ENCODE results near the gene ZSWIM8.

DNA sequence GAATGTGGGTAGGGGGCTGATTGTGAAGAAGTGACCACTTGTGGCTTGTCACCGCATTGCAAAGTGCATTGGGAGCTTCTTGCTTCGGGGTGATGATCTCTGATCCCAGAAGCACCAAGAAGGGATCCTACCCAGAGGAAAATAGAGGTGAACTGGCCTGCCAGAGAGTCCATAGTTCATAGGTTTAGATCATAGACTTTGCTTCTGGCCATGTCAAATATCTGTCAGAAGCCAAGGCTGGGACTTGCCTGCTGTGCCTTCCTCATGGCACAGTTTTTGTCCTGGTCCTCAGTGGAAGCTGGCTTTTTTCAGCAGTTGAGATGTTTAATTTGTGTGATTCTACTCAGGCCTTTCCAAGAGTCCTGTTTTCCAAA, 1.1 kb downstream of the ZSWIM8 start:
- TF ChIP-seq, protein P1, sequence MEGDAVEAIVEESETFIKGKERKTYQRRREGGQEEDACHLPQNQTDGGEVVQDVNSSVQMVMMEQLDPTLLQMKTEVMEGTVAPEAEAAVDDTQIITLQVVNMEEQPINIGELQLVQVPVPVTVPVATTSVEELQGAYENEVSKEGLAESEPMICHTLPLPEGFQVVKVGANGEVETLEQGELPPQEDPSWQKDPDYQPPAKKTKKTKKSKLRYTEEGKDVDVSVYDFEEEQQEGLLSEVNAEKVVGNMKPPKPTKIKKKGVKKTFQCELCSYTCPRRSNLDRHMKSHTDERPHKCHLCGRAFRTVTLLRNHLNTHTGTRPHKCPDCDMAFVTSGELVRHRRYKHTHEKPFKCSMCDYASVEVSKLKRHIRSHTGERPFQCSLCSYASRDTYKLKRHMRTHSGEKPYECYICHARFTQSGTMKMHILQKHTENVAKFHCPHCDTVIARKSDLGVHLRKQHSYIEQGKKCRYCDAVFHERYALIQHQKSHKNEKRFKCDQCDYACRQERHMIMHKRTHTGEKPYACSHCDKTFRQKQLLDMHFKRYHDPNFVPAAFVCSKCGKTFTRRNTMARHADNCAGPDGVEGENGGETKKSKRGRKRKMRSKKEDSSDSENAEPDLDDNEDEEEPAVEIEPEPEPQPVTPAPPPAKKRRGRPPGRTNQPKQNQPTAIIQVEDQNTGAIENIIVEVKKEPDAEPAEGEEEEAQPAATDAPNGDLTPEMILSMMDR (IDR thresholded peaks at IDR 0.05 in 4 of 5, conservative IDR thresholded peaks at IDR 0.05 in 1 of 5), result no peak
- no peak for TF ChIP-seq POLR2A (IDR thresholded peaks at IDR 0.05)

Measured in gastrocnemius medialis (tissue), 4 donors.